ENCODE data around the gene RXRA. TPM values are rescaled to one million over a fixed set of nuclear protein-coding genes. Genes with fewer than 3 reads are reported as not detected.

RXRA gene
- total and polyA plus RNA-seq, 2 donors (not counting 1 experiment from before 2014, with no cell fraction given): 2.6 to 6.8 TPM

GRCh38 chr9:134460896-134461295 lies 134.6 kb downstream of the RXRA start:
- intact Hi-C loops (cut with micrococcal nuclease): no loop called here
- Histone ChIP-seq H3K79me2 (ENCODE audit: control insufficient read depth, insufficient read depth, low read length) (no peaks in the 10 kb centered on the region), H3K4me2 (replicated peaks; ENCODE audit: low read depth, low read length, poor library complexity, severe bottlenecking) (no peak overlapping the region), H4K20me1 (ENCODE audit: control insufficient read depth, insufficient read depth, low read length, poor library complexity, severe bottlenecking) (no peaks in the 10 kb centered on the region), H2AFZ (ENCODE audit: insufficient read depth, low read depth, low read length, poor library complexity, severe bottlenecking) (no peak overlapping the region), H3K27me3 (replicated peaks in 1 of 4; ENCODE audit: control extremely low read depth in 1 of 4, control insufficient read depth in 3 of 4, insufficient read depth in 4 of 4, low read length in 3 of 4) (peaks cover 0 to 7% (median 0%) of the 10 kb centered on the region in 4 experiments), H3K36me3 (replicated peaks in 1 of 2; ENCODE audit: control extremely low read depth in 1 of 2, control insufficient read depth in 1 of 2, extremely low read depth in 1 of 2, insufficient read depth in 2 of 2, low read length in 1 of 2) (no peaks in the 10 kb centered on the region), H3K4me3 (ENCODE audit: control extremely low read depth in 1 of 5, extremely low read depth in 1 of 5, insufficient read depth in 1 of 5, low read depth in 2 of 5, low read length in 4 of 5) (no peak overlapping the region), H3K9me3 (ENCODE audit: control extremely low read depth in 1 of 3, control insufficient read depth in 2 of 3, insufficient read depth in 1 of 3, low read length in 2 of 3) (peaks cover 0 to 14% (median 6%) of the 10 kb centered on the region in 3 donors), H3K4me1 (ENCODE audit: control insufficient read depth in 2 of 2, insufficient read depth in 2 of 2, low read length in 2 of 2) (peaks cover 11 to 13% of the 10 kb centered on the region in 2 donors), H3K27ac (ENCODE audit: low read length in 2 of 2) (no peak overlapping the region), H3K9ac (ENCODE audit: low read length) (no peak overlapping the region)
- no peak for TF ChIP-seq CTCF (IDR thresholded peaks at IDR 0.05)
- TF ChIP-seq EZH2 (IDR thresholded peaks at IDR 0.05; ENCODE audit: borderline replicate concordance, insufficient read depth, low read depth, low read length, poor library complexity, severe bottlenecking): no peak
- Mint-ChIP-seq H3K4me3 (no peak overlapping the region), H3K4me1 (peaks cover 9% of the 10 kb centered on the region), H3K27me3 (no peaks in the 10 kb centered on the region), H3K9me3 (ENCODE audit: insufficient read depth) (no peaks in the 10 kb centered on the region), H3K27ac (no peak overlapping the region)
- ChIA-PET POLR2A (no interaction called here), CTCF (interaction anchor here (1.0 kb wide), 1 partner anchor 12 kb away, joined by 3 read pairs; no protein-coding TSS in a partner anchor)
- no peak for ATAC-seq (ENCODE audit: low read depth)
- DNase-seq: no peak
- WGBS (ENCODE audit: insufficient coverage): 67% methylated on average over 3 of the region's 5 CpGs

DNA sequence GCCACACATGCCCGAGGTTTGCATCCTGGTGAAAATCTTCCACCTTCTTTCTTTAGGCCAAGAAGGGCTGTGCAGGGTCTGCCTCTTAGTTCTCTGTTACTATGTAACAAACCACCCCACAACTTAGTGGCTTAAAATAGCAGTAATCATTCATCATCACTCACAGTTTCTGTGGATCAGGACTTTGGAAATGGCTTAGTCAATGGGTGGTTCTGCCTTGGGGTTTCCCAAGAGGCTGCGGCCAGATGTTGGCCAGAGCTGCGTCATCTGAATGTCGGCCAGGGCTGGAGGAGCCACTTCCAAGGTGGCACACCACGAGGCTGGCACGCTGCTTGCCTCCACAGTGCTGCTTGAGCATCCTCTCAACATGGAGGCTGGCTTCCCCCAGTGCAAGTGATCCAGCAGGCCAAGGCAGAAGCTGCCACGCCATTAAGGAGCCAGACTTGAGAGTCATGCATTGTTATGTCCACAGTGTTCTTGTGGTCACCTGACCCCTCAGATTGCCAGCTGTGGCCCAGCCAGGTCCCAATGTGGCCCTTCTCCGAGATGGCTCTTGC lies 135.2 kb downstream of the RXRA start:
- ATAC-seq (ENCODE audit: low read depth): no peak
- intact Hi-C loops (cut with micrococcal nuclease): no loop called here
- Histone ChIP-seq H3K4me3 (ENCODE audit: control extremely low read depth in 1 of 5, extremely low read depth in 1 of 5, insufficient read depth in 1 of 5, low read depth in 2 of 5, low read length in 4 of 5) (no peak overlapping the region), H3K4me2 (replicated peaks; ENCODE audit: low read depth, low read length, poor library complexity, severe bottlenecking) (no peak overlapping the region), H3K27me3 (replicated peaks in 1 of 4; ENCODE audit: control extremely low read depth in 1 of 4, control insufficient read depth in 3 of 4, insufficient read depth in 4 of 4, low read length in 3 of 4) (peaks cover 0 to 7% (median 0%) of the 10 kb centered on the region in 4 experiments), H3K79me2 (ENCODE audit: control insufficient read depth, insufficient read depth, low read length) (no peaks in the 10 kb centered on the region), H3K9ac (ENCODE audit: low read length) (no peak overlapping the region), H3K4me1 (ENCODE audit: control insufficient read depth in 2 of 2, insufficient read depth in 2 of 2, low read length in 2 of 2) (peaks cover 8 to 9% of the 10 kb centered on the region in 2 donors), H3K27ac (ENCODE audit: low read length in 2 of 2) (no peak overlapping the region), H3K36me3 (replicated peaks in 1 of 2; ENCODE audit: control extremely low read depth in 1 of 2, control insufficient read depth in 1 of 2, extremely low read depth in 1 of 2, insufficient read depth in 2 of 2, low read length in 1 of 2) (no peaks in the 10 kb centered on the region), H3K9me3 (ENCODE audit: control extremely low read depth in 1 of 3, control insufficient read depth in 2 of 3, insufficient read depth in 1 of 3, low read length in 2 of 3) (peaks cover 0 to 14% (median 6%) of the 10 kb centered on the region in 3 donors), H2AFZ (ENCODE audit: insufficient read depth, low read depth, low read length, poor library complexity, severe bottlenecking) (no peak overlapping the region), H4K20me1 (ENCODE audit: control insufficient read depth, insufficient read depth, low read length, poor library complexity, severe bottlenecking) (no peaks in the 10 kb centered on the region)
- peaks cover 5% of the 10 kb centered on the region for H3K4me1 Mint-ChIP-seq
- no peak overlapping the region for H3K27ac Mint-ChIP-seq
- no peak for TF ChIP-seq EZH2 (IDR thresholded peaks at IDR 0.05; ENCODE audit: borderline replicate concordance, insufficient read depth, low read depth, low read length, poor library complexity, severe bottlenecking)
- no peak for TF ChIP-seq CTCF (IDR thresholded peaks at IDR 0.05)
- no peak for DNase-seq
- H3K4me3 Mint-ChIP-seq: no peak overlapping the region
- 88% methylated on average over 7 of the region's 8 CpGs for WGBS (ENCODE audit: insufficient coverage)
- ChIA-PET CTCF (no interaction called here), POLR2A (no interaction called here)
- H3K9me3 Mint-ChIP-seq (ENCODE audit: insufficient read depth): no peaks in the 10 kb centered on the region
- H3K27me3 Mint-ChIP-seq: no peaks in the 10 kb centered on the region
